Measurements from ENCODE around the gene NTSR2. TPM values are rescaled to one million over a fixed set of nuclear protein-coding genes. Genes with fewer than 3 reads are reported as not detected.

NTSR2 gene
- total and polyA plus RNA-seq, 2 experiments from 2014 or later, result 0.10 TPM; not detected in 1

DNA sequence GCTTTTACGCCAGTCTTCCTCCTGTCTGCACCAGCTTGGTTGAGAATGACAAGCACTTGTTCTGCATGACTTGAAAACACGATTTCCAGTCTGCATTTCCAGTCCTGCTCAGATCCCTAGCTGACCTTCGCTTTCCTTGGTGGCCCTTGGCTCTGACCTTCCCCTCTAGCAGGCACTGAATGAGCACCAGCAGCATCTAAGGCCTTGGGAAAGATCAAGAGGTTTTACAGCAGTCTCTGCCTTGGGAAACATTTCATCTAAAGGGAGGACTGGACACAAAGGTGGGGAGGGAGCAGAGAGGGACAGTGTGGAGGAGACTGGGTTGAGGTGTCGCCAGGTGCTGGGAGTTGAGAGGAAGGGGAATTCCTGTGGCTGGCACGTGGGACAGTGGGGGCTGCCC lies 30.5 kb downstream of the NTSR2 start (continued):
- TF ChIP-seq, protein P1, sequence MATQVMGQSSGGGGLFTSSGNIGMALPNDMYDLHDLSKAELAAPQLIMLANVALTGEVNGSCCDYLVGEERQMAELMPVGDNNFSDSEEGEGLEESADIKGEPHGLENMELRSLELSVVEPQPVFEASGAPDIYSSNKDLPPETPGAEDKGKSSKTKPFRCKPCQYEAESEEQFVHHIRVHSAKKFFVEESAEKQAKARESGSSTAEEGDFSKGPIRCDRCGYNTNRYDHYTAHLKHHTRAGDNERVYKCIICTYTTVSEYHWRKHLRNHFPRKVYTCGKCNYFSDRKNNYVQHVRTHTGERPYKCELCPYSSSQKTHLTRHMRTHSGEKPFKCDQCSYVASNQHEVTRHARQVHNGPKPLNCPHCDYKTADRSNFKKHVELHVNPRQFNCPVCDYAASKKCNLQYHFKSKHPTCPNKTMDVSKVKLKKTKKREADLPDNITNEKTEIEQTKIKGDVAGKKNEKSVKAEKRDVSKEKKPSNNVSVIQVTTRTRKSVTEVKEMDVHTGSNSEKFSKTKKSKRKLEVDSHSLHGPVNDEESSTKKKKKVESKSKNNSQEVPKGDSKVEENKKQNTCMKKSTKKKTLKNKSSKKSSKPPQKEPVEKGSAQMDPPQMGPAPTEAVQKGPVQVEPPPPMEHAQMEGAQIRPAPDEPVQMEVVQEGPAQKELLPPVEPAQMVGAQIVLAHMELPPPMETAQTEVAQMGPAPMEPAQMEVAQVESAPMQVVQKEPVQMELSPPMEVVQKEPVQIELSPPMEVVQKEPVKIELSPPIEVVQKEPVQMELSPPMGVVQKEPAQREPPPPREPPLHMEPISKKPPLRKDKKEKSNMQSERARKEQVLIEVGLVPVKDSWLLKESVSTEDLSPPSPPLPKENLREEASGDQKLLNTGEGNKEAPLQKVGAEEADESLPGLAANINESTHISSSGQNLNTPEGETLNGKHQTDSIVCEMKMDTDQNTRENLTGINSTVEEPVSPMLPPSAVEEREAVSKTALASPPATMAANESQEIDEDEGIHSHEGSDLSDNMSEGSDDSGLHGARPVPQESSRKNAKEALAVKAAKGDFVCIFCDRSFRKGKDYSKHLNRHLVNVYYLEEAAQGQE (IDR thresholded peaks at IDR 0.05; ENCODE audit: unreplicated experiment), result no peak
- no peak for TF ChIP-seq CREB1 (CRISPR knock-in tag; IDR thresholded peaks at IDR 0.05; ENCODE audit: low read depth)
- no peak for TF ChIP-seq POLR2AphosphoS5 (IDR thresholded peaks at IDR 0.05; ENCODE audit: low read depth)

DNA sequence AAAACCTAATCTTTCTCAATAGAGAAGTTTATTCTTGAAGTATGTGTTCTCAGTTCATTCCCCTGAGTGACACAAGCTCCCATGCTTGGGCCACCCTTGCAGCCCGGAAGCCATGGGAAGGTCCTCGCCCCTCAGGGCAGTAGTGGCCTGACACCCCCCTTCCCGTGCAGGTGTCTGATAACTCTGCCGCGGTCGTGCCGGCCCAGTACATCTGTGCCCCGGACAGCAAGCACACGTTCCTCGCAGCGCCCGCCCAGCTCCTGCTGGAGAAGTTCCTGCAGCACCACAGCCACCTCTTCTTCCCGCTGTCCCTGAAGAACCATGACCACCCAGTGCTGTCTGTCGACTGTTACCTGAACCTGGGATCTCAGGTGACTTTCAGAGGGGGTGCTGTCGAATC lies 32.4 kb downstream of the NTSR2 start:
- no peak overlapping the region for H3K27ac Mint-ChIP-seq
- Histone ChIP-seq H3K4me3 (no peak overlapping the region), H4K20me1 (replicated peaks; ENCODE audit: insufficient read depth) (no peaks in the 10 kb centered on the region), H3F3A (replicated peaks; ENCODE audit: low read depth) (no peaks in the 10 kb centered on the region), H3K4me1 (ENCODE audit: insufficient read depth) (no peaks in the 10 kb centered on the region), H2AFZ (no peak overlapping the region), H3K79me2 (replicated peaks; ENCODE audit: insufficient read depth) (no peaks in the 10 kb centered on the region), H3K4me2 (no peak overlapping the region), H3K27ac (ENCODE audit: low read depth) (no peak overlapping the region), H3K36me3 (ENCODE audit: insufficient read depth) (peaks cover 15% of the 10 kb centered on the region), H3K9me2 (ENCODE audit: insufficient read depth) (no peaks in the 10 kb centered on the region), H3K27me3 (ENCODE audit: insufficient read depth) (no peaks in the 10 kb centered on the region)
- H3K4me1 Mint-ChIP-seq, result no peaks in the 10 kb centered on the region
- no peak for DNase-seq (ENCODE audit: low spot score)
- peaks cover 54% of the 10 kb centered on the region for H3K36me3 Mint-ChIP-seq (ENCODE audit: low read depth)
- H3K9me3 Mint-ChIP-seq, result no peaks in the 10 kb centered on the region
- H3K27me3 Mint-ChIP-seq (ENCODE audit: insufficient read depth, low read depth, poor library complexity), result peaks cover 9% of the 10 kb centered on the region
- no peak overlapping the region for H3K4me3 Mint-ChIP-seq
- ATAC-seq, result no peak
- TF ChIP-seq, protein P2, sequence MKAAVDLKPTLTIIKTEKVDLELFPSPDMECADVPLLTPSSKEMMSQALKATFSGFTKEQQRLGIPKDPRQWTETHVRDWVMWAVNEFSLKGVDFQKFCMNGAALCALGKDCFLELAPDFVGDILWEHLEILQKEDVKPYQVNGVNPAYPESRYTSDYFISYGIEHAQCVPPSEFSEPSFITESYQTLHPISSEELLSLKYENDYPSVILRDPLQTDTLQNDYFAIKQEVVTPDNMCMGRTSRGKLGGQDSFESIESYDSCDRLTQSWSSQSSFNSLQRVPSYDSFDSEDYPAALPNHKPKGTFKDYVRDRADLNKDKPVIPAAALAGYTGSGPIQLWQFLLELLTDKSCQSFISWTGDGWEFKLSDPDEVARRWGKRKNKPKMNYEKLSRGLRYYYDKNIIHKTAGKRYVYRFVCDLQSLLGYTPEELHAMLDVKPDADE (IDR thresholded peaks at IDR 0.05), result no peak
- TF ChIP-seq NANOG (IDR thresholded peaks at IDR 0.05; ENCODE audit: borderline replicate concordance), result no peak
- TF ChIP-seq ZNF114 (CRISPR knock-in tag; IDR thresholded peaks at IDR 0.05), result no peak
- TF ChIP-seq EZH2phosphoT487 (IDR thresholded peaks at IDR 0.05; ENCODE audit: unreplicated experiment), result no peak
- TF ChIP-seq EZH2 (IDR thresholded peaks at IDR 0.05; ENCODE audit: low read depth, unreplicated experiment), result no peak
- no peak for TF ChIP-seq JUNB (IDR thresholded peaks at IDR 0.05; ENCODE audit: unreplicated experiment)
- no peak for TF ChIP-seq POLR2AphosphoS5 (IDR thresholded peaks at IDR 0.05; ENCODE audit: low read depth)
- TF ChIP-seq, protein P3, sequence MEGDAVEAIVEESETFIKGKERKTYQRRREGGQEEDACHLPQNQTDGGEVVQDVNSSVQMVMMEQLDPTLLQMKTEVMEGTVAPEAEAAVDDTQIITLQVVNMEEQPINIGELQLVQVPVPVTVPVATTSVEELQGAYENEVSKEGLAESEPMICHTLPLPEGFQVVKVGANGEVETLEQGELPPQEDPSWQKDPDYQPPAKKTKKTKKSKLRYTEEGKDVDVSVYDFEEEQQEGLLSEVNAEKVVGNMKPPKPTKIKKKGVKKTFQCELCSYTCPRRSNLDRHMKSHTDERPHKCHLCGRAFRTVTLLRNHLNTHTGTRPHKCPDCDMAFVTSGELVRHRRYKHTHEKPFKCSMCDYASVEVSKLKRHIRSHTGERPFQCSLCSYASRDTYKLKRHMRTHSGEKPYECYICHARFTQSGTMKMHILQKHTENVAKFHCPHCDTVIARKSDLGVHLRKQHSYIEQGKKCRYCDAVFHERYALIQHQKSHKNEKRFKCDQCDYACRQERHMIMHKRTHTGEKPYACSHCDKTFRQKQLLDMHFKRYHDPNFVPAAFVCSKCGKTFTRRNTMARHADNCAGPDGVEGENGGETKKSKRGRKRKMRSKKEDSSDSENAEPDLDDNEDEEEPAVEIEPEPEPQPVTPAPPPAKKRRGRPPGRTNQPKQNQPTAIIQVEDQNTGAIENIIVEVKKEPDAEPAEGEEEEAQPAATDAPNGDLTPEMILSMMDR (conservative IDR thresholded peaks at IDR 0.05; ENCODE audit: low read depth in 2 of 2), result no peak
- no peak for TF ChIP-seq STAT1 (IDR thresholded peaks at IDR 0.05; ENCODE audit: unreplicated experiment)
- TF ChIP-seq, protein P4, sequence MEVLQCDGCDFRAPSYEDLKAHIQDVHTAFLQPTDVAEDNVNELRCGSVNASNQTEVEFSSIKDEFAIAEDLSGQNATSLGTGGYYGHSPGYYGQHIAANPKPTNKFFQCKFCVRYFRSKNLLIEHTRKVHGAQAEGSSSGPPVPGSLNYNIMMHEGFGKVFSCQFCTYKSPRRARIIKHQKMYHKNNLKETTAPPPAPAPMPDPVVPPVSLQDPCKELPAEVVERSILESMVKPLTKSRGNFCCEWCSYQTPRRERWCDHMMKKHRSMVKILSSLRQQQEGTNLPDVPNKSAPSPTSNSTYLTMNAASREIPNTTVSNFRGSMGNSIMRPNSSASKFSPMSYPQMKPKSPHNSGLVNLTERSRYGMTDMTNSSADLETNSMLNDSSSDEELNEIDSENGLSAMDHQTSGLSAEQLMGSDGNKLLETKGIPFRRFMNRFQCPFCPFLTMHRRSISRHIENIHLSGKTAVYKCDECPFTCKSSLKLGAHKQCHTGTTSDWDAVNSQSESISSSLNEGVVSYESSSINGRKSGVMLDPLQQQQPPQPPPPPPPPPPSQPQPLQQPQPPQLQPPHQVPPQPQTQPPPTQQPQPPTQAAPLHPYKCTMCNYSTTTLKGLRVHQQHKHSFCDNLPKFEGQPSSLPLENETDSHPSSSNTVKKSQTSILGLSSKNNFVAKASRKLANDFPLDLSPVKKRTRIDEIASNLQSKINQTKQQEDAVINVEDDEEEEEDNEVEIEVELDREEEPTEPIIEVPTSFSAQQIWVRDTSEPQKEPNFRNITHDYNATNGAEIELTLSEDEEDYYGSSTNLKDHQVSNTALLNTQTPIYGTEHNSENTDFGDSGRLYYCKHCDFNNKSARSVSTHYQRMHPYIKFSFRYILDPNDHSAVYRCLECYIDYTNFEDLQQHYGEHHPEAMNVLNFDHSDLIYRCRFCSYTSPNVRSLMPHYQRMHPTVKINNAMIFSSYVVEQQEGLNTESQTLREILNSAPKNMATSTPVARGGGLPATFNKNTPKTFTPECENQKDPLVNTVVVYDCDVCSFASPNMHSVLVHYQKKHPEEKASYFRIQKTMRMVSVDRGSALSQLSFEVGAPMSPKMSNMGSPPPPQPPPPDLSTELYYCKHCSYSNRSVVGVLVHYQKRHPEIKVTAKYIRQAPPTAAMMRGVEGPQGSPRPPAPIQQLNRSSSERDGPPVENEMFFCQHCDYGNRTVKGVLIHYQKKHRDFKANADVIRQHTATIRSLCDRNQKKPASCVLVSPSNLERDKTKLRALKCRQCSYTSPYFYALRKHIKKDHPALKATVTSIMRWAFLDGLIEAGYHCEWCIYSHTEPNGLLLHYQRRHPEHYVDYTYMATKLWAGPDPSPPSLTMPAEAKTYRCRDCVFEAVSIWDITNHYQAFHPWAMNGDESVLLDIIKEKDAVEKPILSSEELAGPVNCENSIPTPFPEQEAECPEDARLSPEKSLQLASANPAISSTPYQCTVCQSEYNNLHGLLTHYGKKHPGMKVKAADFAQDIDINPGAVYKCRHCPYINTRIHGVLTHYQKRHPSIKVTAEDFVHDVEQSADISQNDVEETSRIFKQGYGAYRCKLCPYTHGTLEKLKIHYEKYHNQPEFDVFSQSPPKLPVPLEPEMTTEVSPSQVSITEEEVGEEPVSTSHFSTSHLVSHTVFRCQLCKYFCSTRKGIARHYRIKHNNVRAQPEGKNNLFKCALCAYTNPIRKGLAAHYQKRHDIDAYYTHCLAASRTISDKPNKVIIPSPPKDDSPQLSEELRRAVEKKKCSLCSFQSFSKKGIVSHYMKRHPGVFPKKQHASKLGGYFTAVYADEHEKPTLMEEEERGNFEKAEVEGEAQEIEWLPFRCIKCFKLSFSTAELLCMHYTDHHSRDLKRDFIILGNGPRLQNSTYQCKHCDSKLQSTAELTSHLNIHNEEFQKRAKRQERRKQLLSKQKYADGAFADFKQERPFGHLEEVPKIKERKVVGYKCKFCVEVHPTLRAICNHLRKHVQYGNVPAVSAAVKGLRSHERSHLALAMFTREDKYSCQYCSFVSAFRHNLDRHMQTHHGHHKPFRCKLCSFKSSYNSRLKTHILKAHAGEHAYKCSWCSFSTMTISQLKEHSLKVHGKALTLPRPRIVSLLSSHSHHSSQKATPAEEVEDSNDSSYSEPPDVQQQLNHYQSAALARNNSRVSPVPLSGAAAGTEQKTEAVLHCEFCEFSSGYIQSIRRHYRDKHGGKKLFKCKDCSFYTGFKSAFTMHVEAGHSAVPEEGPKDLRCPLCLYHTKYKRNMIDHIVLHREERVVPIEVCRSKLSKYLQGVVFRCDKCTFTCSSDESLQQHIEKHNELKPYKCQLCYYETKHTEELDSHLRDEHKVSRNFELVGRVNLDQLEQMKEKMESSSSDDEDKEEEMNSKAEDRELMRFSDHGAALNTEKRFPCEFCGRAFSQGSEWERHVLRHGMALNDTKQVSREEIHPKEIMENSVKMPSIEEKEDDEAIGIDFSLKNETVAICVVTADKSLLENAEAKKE (CRISPR knock-in tag; IDR thresholded peaks at IDR 0.05), result no peak
- TF ChIP-seq ZNF331 (CRISPR knock-in tag; IDR thresholded peaks at IDR 0.05; ENCODE audit: low read depth), result no peak
